Measurements from ENCODE around the gene KIAA0825. TPM values are rescaled to one million over a fixed set of nuclear protein-coding genes. Genes with fewer than 3 reads are reported as not detected.

KIAA0825 gene
- total and polyA plus RNA-seq, 2 of the 8 experiments (the other 6 are each of a cell fraction or from before 2014, with no cell fraction given): 0.60 to 1.0 TPM

- Histone ChIP-seq H3K18ac (ENCODE audit: extremely low read depth, low read length) (no peak overlapping the region; the same call in 1 of the 2 replicates), H3K4ac (replicated peaks; ENCODE audit: insufficient read length, low read depth, low read length) (no peak overlapping the region), H4K8ac (ENCODE audit: extremely low read depth, insufficient read depth, low read length) (no peak overlapping the region), H3K4me3 (ENCODE audit: extremely low read depth in 1 of 4, insufficient read depth in 2 of 4, low read depth in 3 of 4, low read length in 4 of 4) (peak overlapping the region in 1 of 4 experiments; percentile 44; a peak in 1 of 8 replicates), H3K23me2 (ENCODE audit: low read depth, low read length) (no peaks in the 10 kb centered on the region; the same call in 1 of the 2 replicates), H3K79me2 (ENCODE audit: control insufficient read depth in 1 of 2, insufficient read depth in 2 of 2, low read length in 2 of 2) (peaks cover 15 to 85% of the 10 kb centered on the region in 2 experiments), H3K4me1 (replicated peaks in 1 of 4; ENCODE audit: control insufficient read depth in 3 of 4, insufficient read depth in 4 of 4, low read length in 3 of 4) (peaks cover 2 to 39% (median 11%) of the 10 kb centered on the region in 4 experiments; a peak in 6 of 7 replicates), H2BK15ac (ENCODE audit: low read length) (no peak overlapping the region), H4K5ac (ENCODE audit: insufficient read length, low read depth, low read length) (peak overlapping the region; percentile 94), H3K4me2 (ENCODE audit: insufficient read depth in 1 of 2, low read depth in 2 of 2, low read length in 2 of 2) (peak overlapping the region; percentile 6 to 55; a peak in 3 of 4 replicates), H2BK12ac (ENCODE audit: low read depth, low read length) (no peak overlapping the region), H2BK120ac (replicated peaks; ENCODE audit: low read depth, low read length) (no peak overlapping the region), H3K27me3 (replicated peaks in 1 of 4; ENCODE audit: control insufficient read depth in 3 of 4, extremely low read depth in 1 of 4, insufficient read depth in 3 of 4, low read length in 3 of 4) (no peaks in the 10 kb centered on the region), H3K14ac (ENCODE audit: insufficient read length) (no peak overlapping the region), H4K91ac (replicated peaks; ENCODE audit: insufficient read length, low read length) (no peak overlapping the region), H3K79me1 (ENCODE audit: low read depth, low read length) (no peaks in the 10 kb centered on the region), H2BK5ac (ENCODE audit: low read depth, low read length) (no peak overlapping the region), H3K23ac (ENCODE audit: insufficient read length) (no peak overlapping the region), H2BK20ac (ENCODE audit: low read length) (no peak overlapping the region), H3K56ac (replicated peaks; ENCODE audit: insufficient read length, low read depth, low read length) (no peak overlapping the region), H3K9me3 (ENCODE audit: insufficient read depth in 2 of 2, low read depth in 1 of 2, low read length in 1 of 2) (no peaks in the 10 kb centered on the region), H3K9ac (replicated peaks in 1 of 4; ENCODE audit: extremely low read depth in 1 of 4, low read depth in 3 of 4, low read length in 3 of 4) (no peak overlapping the region), H4K20me1 (replicated peaks in 1 of 2; ENCODE audit: control insufficient read depth in 1 of 2, insufficient read depth in 2 of 2, low read length in 2 of 2) (no peaks in the 10 kb centered on the region), H2AFZ (ENCODE audit: low read length) (no peak overlapping the region), H3K36me3 (ENCODE audit: control insufficient read depth in 2 of 4, insufficient read depth in 4 of 4, low read length in 3 of 4) (peaks cover 0 to 23% (median 5%) of the 10 kb centered on the region in 4 experiments; a peak in 3 of 8 replicates), H2AK5ac (ENCODE audit: low read depth, low read length) (no peak overlapping the region), H3K27ac (ENCODE audit: low read depth, low read length) (no peak overlapping the region)
- POLR2A ChIA-PET (ENCODE audit: partially characterized antibody): interaction anchor here (0.7 to 10.5 kb wide), 16 partner anchors 7 to 263 kb away, joined by 3 to 93 read pairs (median 4); partner anchors contain the start of genes KIAA0825 and SLF1
- DNase-seq (ENCODE audit: low read depth in 1 of 2, low spot score in 2 of 2) (no peak), FAIRE-seq (peak; percentile 70)
- CTCF ChIA-PET (ENCODE audit: partially characterized antibody): interaction anchor here (1.0 kb wide), 1 partner anchor 385 kb away, joined by 3 read pairs; no protein-coding TSS in a partner anchor
- TF ChIP-seq NRF1 (IDR thresholded peaks at IDR 0.05; ENCODE audit: low read depth, low read length) (no peak), TCF12 (IDR thresholded peaks at IDR 0.05; ENCODE audit: low read depth, low read length) (no peak), EP300 (IDR thresholded peaks at IDR 0.05; ENCODE audit: borderline replicate concordance in 1 of 2, low read depth in 2 of 2, low read length in 2 of 2) (no peak), TAF7 (optimal IDR thresholded peaks at IDR 0.05; ENCODE audit: borderline replicate concordance, low read depth, low read length) (no peak)
These were observed 262.6 kb downstream of the KIAA0825 start for GRCh38 chr5:94355811-94356210.
